K562 (cell line): ENCODE data around the gene BCL2L13. TPM values are rescaled to one million over a fixed set of nuclear protein-coding genes. Genes with fewer than 3 reads are reported as not detected.

ENCODE experiments used
- BCL6 ChIP-seq: fragments of 250-450 bp; sonication (Bioruptor Pico); IDR thresholded peaks from 2 replicates; pipeline ENCODE4 v1.4.0; 2020
- CCAR2 ChIP-seq: fragments of 200-400 bp; formaldehyde crosslinking; IDR thresholded peaks from 2 replicates; pipeline ENCODE4 v1.6.1; 2017; ENCODE audit warnings: mild to moderate bottlenecking, low read depth, low read length
- CHCHD3 ChIP-seq: fragments of 250-450 bp; sonication (Bioruptor Pico); IDR thresholded peaks from 2 replicates; pipeline ENCODE4 v2.1.2; 2022; ENCODE audit warnings: mild to moderate bottlenecking
- ESRRB ChIP-seq: fragments of 250-450 bp; sonication (Bioruptor Pico); IDR thresholded peaks from 2 replicates; pipeline ENCODE4 v1.5.0; 2020; ENCODE audit warnings: mild to moderate bottlenecking, moderate library complexity, borderline replicate concordance
- FOXO4 ChIP-seq: fragments of 450-650 bp; formaldehyde crosslinking; IDR thresholded peaks from 2 replicates; pipeline ENCODE4 v1.4.0; 2020; ENCODE audit warnings: mild to moderate bottlenecking, moderate library complexity
- HMBOX1 ChIP-seq: sonication (generic); IDR thresholded peaks from 2 replicates; pipeline ENCODE4 v1.6.1; 2016
- KLF13 ChIP-seq: fragments of 450-650 bp; IDR thresholded peaks from 2 replicates; pipeline ENCODE4 v1.6.1; 2016; ENCODE audit warnings: missing genetic modification characterization, low read depth, mild to moderate bottlenecking, missing compliant biosample characterization, moderate library complexity, borderline replicate concordance
- KLF6 ChIP-seq: fragments of 250-450 bp; sonication (Bioruptor Pico); IDR thresholded peaks from 2 replicates; pipeline ENCODE4 v1.4.0; 2020; ENCODE audit warnings: mild to moderate bottlenecking, moderate library complexity, borderline replicate concordance
- NCOA6 ChIP-seq: fragments of 450-650 bp; IDR thresholded peaks from 2 replicates; pipeline ENCODE4 v1.6.1; 2017; ENCODE audit warnings: mild to moderate bottlenecking
- NR4A1 ChIP-seq, 2 experiments: fragments of 250-450 bp in 1 of 2; fragments of 450-650 bp in 1 of 2; sonication (Bioruptor Pico) in 1 of 2; IDR thresholded peaks; 2 replicates each; pipeline versions ENCODE4 v1.4.0 to v1.6.1; 2016 to 2020; ENCODE audit warnings: mild to moderate bottlenecking in 2 of 2, missing compliant biosample characterization in 1 of 2, missing genetic modification characterization in 1 of 2, moderate library complexity in 1 of 2
- PPARD ChIP-seq: fragments of 250-450 bp; sonication (Bioruptor Pico); IDR thresholded peaks from 2 replicates; pipeline ENCODE4 v1.8.0; 2022; ENCODE audit warnings: inconsistent platforms, mild to moderate bottlenecking, moderate library complexity
- PREB ChIP-seq: sonication (generic); formaldehyde crosslinking; IDR thresholded peaks from 2 replicates; pipeline ENCODE4 v1.8.1; 2023; ENCODE audit warnings: mild to moderate bottlenecking, missing genetic modification reagents
- SAFB2 ChIP-seq: fragments of 200-400 bp; formaldehyde crosslinking; IDR thresholded peaks from 2 replicates; pipeline ENCODE4 v1.6.1; 2018; ENCODE audit warnings: borderline replicate concordance, low read length, low read depth, moderate library complexity; ENCODE audit not compliant: severe bottlenecking
- SMAD1 ChIP-seq: fragments of 150-350 bp; IDR thresholded peaks from 2 replicates; pipeline ENCODE4 v1.6.1; 2014; ENCODE audit warnings: low read length, low read depth; ENCODE audit not compliant: partially characterized antibody
- SNAPC5 ChIP-seq: fragments of 250-450 bp; sonication (Bioruptor Pico); IDR thresholded peaks from 2 replicates; pipeline ENCODE4 v1.8.0; 2021; ENCODE audit warnings: moderate library complexity, mild to moderate bottlenecking, inconsistent platforms
- TAL1 ChIP-seq: fragments of 450-650 bp; IDR thresholded peaks from 2 replicates; pipeline ENCODE4 v1.6.1; 2016; ENCODE audit warnings: mild to moderate bottlenecking
- ZFP30 ChIP-seq: fragments of 250-450 bp; sonication (Bioruptor Pico); IDR thresholded peaks from 2 replicates; pipeline ENCODE4 v1.8.0; 2022; ENCODE audit warnings: moderate library complexity, mild to moderate bottlenecking, inconsistent platforms, borderline replicate concordance
- ZFPM2 ChIP-seq: fragments of 250-450 bp; sonication (Bioruptor Pico); IDR thresholded peaks from 2 replicates; pipeline ENCODE4 v1.5.1; 2022; ENCODE audit warnings: mild to moderate bottlenecking
- ZNF175 ChIP-seq: fragments of 200-800 bp; sonication (Bioruptor generic); IDR thresholded peaks from 2 replicates; pipeline ENCODE4 v1.6.1; 2016; ENCODE audit warnings: low read depth, mild to moderate bottlenecking, missing genetic modification characterization, missing compliant biosample characterization
- ZNF780A ChIP-seq: fragments of 250-450 bp; sonication (Bioruptor Pico); IDR thresholded peaks from 2 replicates; pipeline ENCODE4 v1.5.0; 2021; ENCODE audit warnings: mild to moderate bottlenecking
- polyA plus RNA-seq, 8 experiments: library from polyadenylated mRNA; depleted of rRNA in 4 of 8; stranded (reverse) in 5 of 8; unstranded in 3 of 8; fragments of >200 nt; fragmentation: Nextera tagmentation in 2 of 8; fragmentation: Illumina TruSeq in 1 of 8; extraction: Ambion mirVana in 2 of 8; extraction: Trizol in 1 of 8; gene quantifications; 2 replicates each; pipeline versions ENCODE4 v1.2.1 to v1.2.3, GENCODE V29; 2011 to 2014; ENCODE audit warnings: inconsistent platforms in 1 of 8, missing spikeins in 1 of 8
- total RNA-seq, 7 experiments: library from RNA; depleted of rRNA in 6 of 7; stranded (reverse); fragments of >200 nt in 6 of 7; fragmentation: Illumina TruSeq in 2 of 7; extraction: Trizol in 2 of 7; gene quantifications; 2 replicates each; pipeline versions ENCODE4 v1.2.1 to v1.2.3, GENCODE V29; 2011 to 2021; ENCODE audit warnings: low replicate concordance in 1 of 7
- TF ChIP-seq, protein P1 (sequence below): fragments of 450-650 bp; formaldehyde crosslinking; IDR thresholded peaks from 2 replicates; pipeline ENCODE4 v1.4.0; 2022; ENCODE audit warnings: mild to moderate bottlenecking, moderate library complexity
- TF ChIP-seq, protein P2 (sequence below): fragments of 250-450 bp; sonication (Bioruptor Pico); IDR thresholded peaks from 2 replicates; pipeline ENCODE4 v1.8.0; 2021; ENCODE audit warnings: mild to moderate bottlenecking, moderate library complexity

BCL2L13 gene
- total and polyA plus RNA-seq, 9 of the 15 experiments (the other 6 are each of a cell fraction or from before 2014, with no cell fraction given) = 41.5 to 63.4 (median 56.5) TPM

DNA sequence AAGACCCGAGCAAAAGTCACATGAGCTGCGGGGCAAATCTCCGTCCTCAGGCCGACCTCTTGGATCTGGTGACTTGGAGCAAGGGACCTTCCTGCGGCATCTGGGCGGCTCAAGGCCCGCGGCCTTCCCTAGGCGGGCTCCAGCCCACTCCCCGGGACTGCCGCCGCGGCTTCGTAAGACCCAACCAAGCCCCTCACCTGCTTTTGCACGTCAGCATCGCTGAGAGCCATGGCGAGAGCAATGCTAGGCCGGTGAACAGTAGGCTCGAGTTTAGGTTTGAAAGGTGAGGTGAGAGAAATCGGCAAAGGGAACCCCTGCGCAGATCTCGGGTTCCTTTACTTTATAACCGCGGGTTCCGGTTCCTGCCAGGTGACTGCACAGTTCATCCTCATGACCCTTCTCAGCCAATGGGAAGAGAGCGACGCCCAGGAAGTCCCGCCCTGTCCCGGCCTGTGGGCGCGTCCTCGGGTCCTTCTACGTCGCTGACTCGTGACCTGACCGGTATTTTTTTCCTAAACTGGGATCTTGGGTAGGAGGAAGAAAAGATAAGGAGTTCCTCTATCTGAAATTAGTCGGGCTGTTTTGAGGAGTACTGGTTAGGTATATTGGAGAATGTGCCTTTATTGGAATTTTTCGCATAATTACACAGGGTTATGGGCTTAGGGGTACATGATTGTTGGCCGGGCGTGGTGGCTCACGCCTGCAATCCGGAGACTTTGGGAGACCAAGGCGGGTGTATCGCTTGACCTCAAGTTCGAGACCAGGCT is 10.0 kb upstream of the BCL2L13 start, which contains the start of gene ATP6V1E1 (continued):
- TF ChIP-seq, protein P1, sequence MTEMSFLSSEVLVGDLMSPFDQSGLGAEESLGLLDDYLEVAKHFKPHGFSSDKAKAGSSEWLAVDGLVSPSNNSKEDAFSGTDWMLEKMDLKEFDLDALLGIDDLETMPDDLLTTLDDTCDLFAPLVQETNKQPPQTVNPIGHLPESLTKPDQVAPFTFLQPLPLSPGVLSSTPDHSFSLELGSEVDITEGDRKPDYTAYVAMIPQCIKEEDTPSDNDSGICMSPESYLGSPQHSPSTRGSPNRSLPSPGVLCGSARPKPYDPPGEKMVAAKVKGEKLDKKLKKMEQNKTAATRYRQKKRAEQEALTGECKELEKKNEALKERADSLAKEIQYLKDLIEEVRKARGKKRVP = no peak
- TF ChIP-seq, protein P2, sequence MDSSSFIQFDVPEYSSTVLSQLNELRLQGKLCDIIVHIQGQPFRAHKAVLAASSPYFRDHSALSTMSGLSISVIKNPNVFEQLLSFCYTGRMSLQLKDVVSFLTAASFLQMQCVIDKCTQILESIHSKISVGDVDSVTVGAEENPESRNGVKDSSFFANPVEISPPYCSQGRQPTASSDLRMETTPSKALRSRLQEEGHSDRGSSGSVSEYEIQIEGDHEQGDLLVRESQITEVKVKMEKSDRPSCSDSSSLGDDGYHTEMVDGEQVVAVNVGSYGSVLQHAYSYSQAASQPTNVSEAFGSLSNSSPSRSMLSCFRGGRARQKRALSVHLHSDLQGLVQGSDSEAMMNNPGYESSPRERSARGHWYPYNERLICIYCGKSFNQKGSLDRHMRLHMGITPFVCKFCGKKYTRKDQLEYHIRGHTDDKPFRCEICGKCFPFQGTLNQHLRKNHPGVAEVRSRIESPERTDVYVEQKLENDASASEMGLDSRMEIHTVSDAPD = no peak
- TF ChIP-seq ZNF780A = no peak
- TF ChIP-seq ESRRB = no peak
- TF ChIP-seq KLF13 (tag) = no peak
- TF ChIP-seq ZFPM2 (CRISPR knock-in tag) = no peak
- no peak for TF ChIP-seq NR4A1 (CRISPR knock-in tag; IDR thresholded peaks at IDR 0.05)
- TF ChIP-seq NR4A1 (tag; IDR thresholded peaks at IDR 0.05) = peak; percentile 60; the same call in 1 of the 2 replicates
- TF ChIP-seq ZFP30 = no peak
- TF ChIP-seq SNAPC5 (CRISPR knock-in tag) = no peak
- peak; percentile 87 for TF ChIP-seq HMBOX1
- TF ChIP-seq TAL1 = no peak
- TF ChIP-seq ZNF175 (CRISPR knock-in tag) = no peak; the same call in 1 of the 2 replicates
- peak; percentile 25; the same call in 1 of the 2 replicates for TF ChIP-seq BCL6 (CRISPR knock-in tag)
- no peak for TF ChIP-seq SAFB2
- no peak for TF ChIP-seq FOXO4 (CRISPR knock-in tag)
- 0 out of 2 replicates have a peak, but pooled peaks have one; percentile 43 for TF ChIP-seq CHCHD3 (CRISPR knock-in tag)
- TF ChIP-seq SMAD1 = peak; percentile 60
- TF ChIP-seq PPARD (CRISPR knock-in tag) = no peak
- no peak for TF ChIP-seq NCOA6
- no peak for TF ChIP-seq KLF6 (CRISPR knock-in tag)
- TF ChIP-seq PREB = peak; percentile 74; the same call in 1 of the 2 replicates
- TF ChIP-seq CCAR2 = no peak
